Measurements from ENCODE around the gene EXOC2.

- TF ChIP-seq, protein P1, sequence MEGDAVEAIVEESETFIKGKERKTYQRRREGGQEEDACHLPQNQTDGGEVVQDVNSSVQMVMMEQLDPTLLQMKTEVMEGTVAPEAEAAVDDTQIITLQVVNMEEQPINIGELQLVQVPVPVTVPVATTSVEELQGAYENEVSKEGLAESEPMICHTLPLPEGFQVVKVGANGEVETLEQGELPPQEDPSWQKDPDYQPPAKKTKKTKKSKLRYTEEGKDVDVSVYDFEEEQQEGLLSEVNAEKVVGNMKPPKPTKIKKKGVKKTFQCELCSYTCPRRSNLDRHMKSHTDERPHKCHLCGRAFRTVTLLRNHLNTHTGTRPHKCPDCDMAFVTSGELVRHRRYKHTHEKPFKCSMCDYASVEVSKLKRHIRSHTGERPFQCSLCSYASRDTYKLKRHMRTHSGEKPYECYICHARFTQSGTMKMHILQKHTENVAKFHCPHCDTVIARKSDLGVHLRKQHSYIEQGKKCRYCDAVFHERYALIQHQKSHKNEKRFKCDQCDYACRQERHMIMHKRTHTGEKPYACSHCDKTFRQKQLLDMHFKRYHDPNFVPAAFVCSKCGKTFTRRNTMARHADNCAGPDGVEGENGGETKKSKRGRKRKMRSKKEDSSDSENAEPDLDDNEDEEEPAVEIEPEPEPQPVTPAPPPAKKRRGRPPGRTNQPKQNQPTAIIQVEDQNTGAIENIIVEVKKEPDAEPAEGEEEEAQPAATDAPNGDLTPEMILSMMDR (IDR thresholded peaks at IDR 0.05): no peak
- no peak for TF ChIP-seq POLR2A (IDR thresholded peaks at IDR 0.05)
Measured at GRCh38 chr6:606829-607379, 86.0 kb downstream of the EXOC2 start.

Data from thyroid gland (tissue), 4 donors.